Stimulated activated CD8-positive, alpha-beta memory T cell treated with anti-CD3 and anti-CD28 coated beads, Interleukin-4, amount 100 ng/mL, for 1 hour (primary cell): ENCODE results near the gene DNASE1L2.
"Not testable (repeated sequence)": the region's sequence is repeated elsewhere in the genome, so short reads cannot be mapped to it uniquely, and the experiment has no call there.

Experiments used
- DNase-seq, 2 donors: peaks; one replicate each; pipeline ENCODE4 v3.0.0-alpha.2; 2020; ENCODE audit warnings: low read depth in 2 of 2, low spot score in 1 of 2

DNASE1L2 gene

GRCh38 chr16:2238150-2238837, 2.0 kb downstream of the DNASE1L2 start:
- DNase-seq: no peak

- no peak for DNase-seq
These were observed 2.8 kb downstream of the DNASE1L2 start for GRCh38 chr16:2238838-2239675.

- not testable (repeated sequence) for DNase-seq
These were observed 4.1 kb downstream of the DNASE1L2 start for GRCh38 chr16:2240331-2240730.

- no peak for DNase-seq
These were observed 6.4 kb downstream of the DNASE1L2 start for GRCh38 chr16:2242598-2242997.

- DNase-seq: no peak
These were observed 6.8 kb downstream of the DNASE1L2 start for GRCh38 chr16:2243031-2243528.

- DNase-seq: no peak
These were observed 7.5 kb downstream of the DNASE1L2 start for GRCh38 chr16:2243781-2244180.

- DNase-seq: no peak
These were observed 8.1 kb downstream of the DNASE1L2 start for GRCh38 chr16:2244301-2244700.

- no peak for DNase-seq
These were observed 8.9 kb downstream of the DNASE1L2 start for GRCh38 chr16:2244926-2245795.

GRCh38 chr16:2246301-2246885, 10.1 kb downstream of the DNASE1L2 start:
- DNase-seq: no peak

GRCh38 chr16:2250652-2251295, 14.5 kb downstream of the DNASE1L2 start:
- DNase-seq: no peak

GRCh38 chr16:2251296-2252111, 15.3 kb downstream of the DNASE1L2 start, which contains the start of gene ECI1:
ECI1 (minus strand) TSS chr16:2251587; CDS start chr16:2251566, 21 bp downstream.
- peak; percentile 63 to 66 for DNase-seq

GRCh38 chr16:2252806-2253148, 16.5 kb downstream of the DNASE1L2 start:
- DNase-seq: no peak

GRCh38 chr16:2253293-2253692, 17.0 kb downstream of the DNASE1L2 start:
- DNase-seq: no peak

GRCh38 chr16:2256531-2257140, 20.4 kb downstream of the DNASE1L2 start:
- no peak for DNase-seq

- DNase-seq: no peak
These were observed 21.5 kb downstream of the DNASE1L2 start for GRCh38 chr16:2257726-2258125.

- DNase-seq: not testable (repeated sequence)
These were observed 22.3 kb downstream of the DNASE1L2 start for GRCh38 chr16:2258530-2258929.

GRCh38 chr16:2260250-2260649, 24.0 kb downstream of the DNASE1L2 start:
- no peak for DNase-seq

GRCh38 chr16:2263026-2263425, 26.8 kb downstream of the DNASE1L2 start:
- not testable (repeated sequence) for DNase-seq

GRCh38 chr16:2266887-2267286, 30.6 kb downstream of the DNASE1L2 start:
- DNase-seq: not testable (repeated sequence)
